ENCODE results near the gene ZNF568.

ZNF568 gene

DNA sequence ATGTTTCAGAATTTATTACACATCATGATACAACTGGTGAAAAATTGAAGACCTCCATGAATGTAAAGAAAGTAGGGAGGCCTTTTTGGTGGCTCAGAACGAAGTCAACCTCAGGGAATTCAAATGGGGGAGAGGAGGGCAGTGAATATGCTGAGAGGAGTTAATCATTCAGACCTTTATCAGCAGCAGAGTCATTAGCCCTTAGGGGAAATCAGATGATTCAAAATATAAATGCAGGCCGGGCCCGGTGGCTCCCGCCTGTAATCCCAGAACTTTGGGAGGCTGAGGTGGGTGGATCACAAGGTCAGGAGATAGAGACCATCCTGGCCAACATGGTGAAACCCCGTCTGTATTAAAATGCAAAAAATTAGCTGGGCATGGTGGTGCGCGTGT lies 81.7 kb downstream of the ZNF568 start:
- Histone ChIP-seq H3K9ac (ENCODE audit: low read depth in 1 of 2, low read length in 2 of 2) (no peak overlapping the region), H3K27me3 (ENCODE audit: control insufficient read depth in 1 of 2, insufficient read depth in 2 of 2, low read length in 2 of 2) (no peaks in the 10 kb centered on the region), H3K4me3 (ENCODE audit: low read depth in 1 of 2, low read length in 2 of 2) (no peak overlapping the region), H3K4me1 (ENCODE audit: control insufficient read depth in 1 of 2, insufficient read depth in 2 of 2, low read length in 2 of 2) (no peaks in the 10 kb centered on the region), H3K9me3 (ENCODE audit: control insufficient read depth in 1 of 2, low read length in 2 of 2) (peaks cover 31 to 40% of the 10 kb centered on the region in 2 donors), H3K27ac (ENCODE audit: low read depth, low read length) (no peak overlapping the region), H3K36me3 (ENCODE audit: control insufficient read depth in 1 of 2, insufficient read depth in 2 of 2, low read length in 2 of 2) (peaks cover 4 to 17% of the 10 kb centered on the region in 2 donors)

DNA sequence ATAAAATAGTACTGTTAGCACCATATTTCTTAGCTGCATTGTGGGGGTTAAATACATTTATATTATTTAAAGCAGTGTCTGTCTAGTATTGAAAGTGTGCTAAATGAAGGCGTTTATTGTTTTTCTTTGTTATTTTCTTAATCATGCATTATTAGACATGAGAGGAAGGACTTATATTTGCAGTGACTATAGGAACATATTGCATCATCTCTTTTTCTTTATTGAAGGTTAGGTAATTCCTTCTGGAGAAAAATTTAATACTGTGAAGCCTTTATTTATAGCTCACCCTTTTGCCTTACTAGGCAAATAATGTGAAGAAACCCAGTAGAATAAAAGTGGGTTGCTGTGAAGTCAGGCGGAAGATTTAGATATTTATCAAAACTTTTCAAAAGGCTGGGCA lies 83.2 kb downstream of the ZNF568 start:
- Histone ChIP-seq H3K9me3 (ENCODE audit: control insufficient read depth in 1 of 2, low read length in 2 of 2) (peaks cover 30 to 34% of the 10 kb centered on the region in 2 donors), H3K4me3 (ENCODE audit: low read depth in 1 of 2, low read length in 2 of 2) (no peak overlapping the region), H3K36me3 (ENCODE audit: control insufficient read depth in 1 of 2, insufficient read depth in 2 of 2, low read length in 2 of 2) (peaks cover 4 to 17% of the 10 kb centered on the region in 2 donors), H3K27me3 (ENCODE audit: control insufficient read depth in 1 of 2, insufficient read depth in 2 of 2, low read length in 2 of 2) (no peaks in the 10 kb centered on the region), H3K4me1 (ENCODE audit: control insufficient read depth in 1 of 2, insufficient read depth in 2 of 2, low read length in 2 of 2) (no peaks in the 10 kb centered on the region), H3K27ac (ENCODE audit: low read depth, low read length) (no peak overlapping the region), H3K9ac (ENCODE audit: low read depth in 1 of 2, low read length in 2 of 2) (no peak overlapping the region)

DNA sequence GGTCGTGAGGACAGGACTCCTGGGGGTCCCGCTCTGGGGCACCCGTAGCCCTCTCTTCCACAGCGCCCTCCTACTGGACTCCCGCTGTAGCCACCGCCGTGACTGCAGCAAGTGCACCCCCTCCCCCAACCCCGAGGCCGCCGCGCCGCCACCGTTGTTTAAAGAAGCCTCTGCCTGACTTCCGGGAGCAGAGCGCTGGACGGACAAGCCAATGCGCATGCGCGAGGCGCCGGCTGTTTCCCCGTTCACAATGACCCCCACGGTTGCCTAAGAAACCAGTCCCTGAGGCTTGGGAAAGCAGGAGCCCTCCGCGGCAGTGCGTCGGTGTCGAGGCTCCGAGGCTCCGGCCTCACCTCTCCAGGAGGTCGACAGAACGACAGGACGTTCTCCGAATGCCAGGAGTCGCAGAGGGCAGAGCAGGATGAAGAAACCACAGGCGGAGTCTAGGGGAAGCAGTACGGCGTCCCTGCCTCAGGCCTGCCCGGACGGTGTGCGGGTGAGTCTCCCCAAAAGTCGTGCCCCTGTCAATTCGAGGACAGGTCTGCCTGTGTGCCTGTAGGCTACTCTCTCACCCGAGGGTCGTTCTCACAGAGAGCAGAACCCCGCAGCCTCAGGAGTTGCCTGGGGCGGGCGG lies 91.6 kb downstream of the ZNF568 start:
- Histone ChIP-seq H3K27ac (ENCODE audit: low read depth, low read length) (no peak overlapping the region), H3K27me3 (ENCODE audit: control insufficient read depth in 1 of 2, insufficient read depth in 2 of 2, low read length in 2 of 2) (no peaks in the 10 kb centered on the region), H3K4me3 (ENCODE audit: low read depth in 1 of 2, low read length in 2 of 2) (peak overlapping the region in 1 of 2 donors; percentile 55), H3K36me3 (ENCODE audit: control insufficient read depth in 1 of 2, insufficient read depth in 2 of 2, low read length in 2 of 2) (no peaks in the 10 kb centered on the region), H3K4me1 (ENCODE audit: control insufficient read depth in 1 of 2, insufficient read depth in 2 of 2, low read length in 2 of 2) (no peaks in the 10 kb centered on the region), H3K9me3 (ENCODE audit: control insufficient read depth in 1 of 2, low read length in 2 of 2) (peaks cover 25 to 57% of the 10 kb centered on the region in 2 donors), H3K9ac (ENCODE audit: low read depth in 1 of 2, low read length in 2 of 2) (no peak overlapping the region)

DNA sequence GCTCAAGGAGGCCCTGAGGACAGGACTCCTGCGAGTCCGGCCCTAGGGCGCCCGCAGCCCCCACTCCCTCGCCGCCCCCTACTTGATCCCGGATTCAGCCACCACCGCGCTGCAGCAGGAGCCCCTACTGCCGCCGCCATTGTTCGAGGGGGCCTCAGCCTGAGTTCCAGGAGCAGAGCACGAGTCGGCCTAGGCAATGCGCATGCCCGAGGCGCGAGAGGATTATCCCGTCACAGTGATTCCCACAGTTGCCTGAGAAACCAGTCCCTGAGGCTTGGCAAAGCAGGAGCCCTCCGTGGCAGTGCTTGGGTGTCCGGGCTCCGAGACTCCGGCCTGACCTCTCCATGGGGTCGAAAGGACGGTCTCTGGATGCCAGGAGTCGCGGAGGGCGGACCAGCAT lies 93.7 kb downstream of the ZNF568 start:
- peaks cover 29 to 73% of the 10 kb centered on the region in 2 donors for H3K9me3 ChIP-seq (ENCODE audit: control insufficient read depth in 1 of 2, low read length in 2 of 2)
- no peak overlapping the region for H3K27ac ChIP-seq (ENCODE audit: low read depth, low read length)
- no peak overlapping the region for H3K4me3 ChIP-seq (ENCODE audit: low read depth in 1 of 2, low read length in 2 of 2)
- H3K4me1 ChIP-seq (ENCODE audit: control insufficient read depth in 1 of 2, insufficient read depth in 2 of 2, low read length in 2 of 2), result no peaks in the 10 kb centered on the region
- H3K36me3 ChIP-seq (ENCODE audit: control insufficient read depth in 1 of 2, insufficient read depth in 2 of 2, low read length in 2 of 2), result no peaks in the 10 kb centered on the region
- H3K9ac ChIP-seq (ENCODE audit: low read depth in 1 of 2, low read length in 2 of 2), result no peak overlapping the region
- no peaks in the 10 kb centered on the region for H3K27me3 ChIP-seq (ENCODE audit: control insufficient read depth in 1 of 2, insufficient read depth in 2 of 2, low read length in 2 of 2)

DNA sequence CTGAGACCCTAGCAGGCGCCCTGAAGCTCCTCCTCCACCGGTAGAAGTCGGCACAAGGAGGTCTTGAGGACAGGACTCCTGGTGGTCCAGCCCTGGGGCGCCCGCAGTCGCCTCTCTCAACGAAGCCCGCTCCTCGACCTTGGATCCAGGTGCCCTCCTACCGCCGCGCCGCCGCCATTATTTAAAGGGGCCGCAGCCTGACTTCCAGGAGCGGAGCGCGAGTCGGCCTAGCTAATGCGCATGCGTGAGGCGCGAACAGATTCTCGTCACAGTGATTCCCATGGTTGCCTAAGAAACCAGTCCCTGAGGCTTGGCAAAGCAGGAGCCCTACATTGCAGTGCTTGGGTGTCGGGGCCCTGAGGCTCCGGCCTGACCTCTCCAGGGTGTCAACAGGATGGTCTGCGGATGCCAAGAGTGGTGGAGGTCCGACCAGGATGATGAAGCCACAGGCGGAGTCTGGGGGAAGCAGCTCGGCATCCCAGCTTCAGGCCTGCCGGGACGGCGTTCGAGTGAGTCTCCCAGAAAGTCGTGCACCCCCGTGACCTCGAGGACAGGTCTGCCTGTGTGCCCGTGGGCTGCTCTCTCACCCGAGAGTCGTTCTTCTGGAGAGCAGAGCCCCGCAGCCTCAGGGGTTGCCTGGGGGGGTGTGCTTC lies 96.1 kb downstream of the ZNF568 start:
- peaks cover 33 to 92% of the 10 kb centered on the region in 2 donors for H3K9me3 ChIP-seq (ENCODE audit: control insufficient read depth in 1 of 2, low read length in 2 of 2)
- no peaks in the 10 kb centered on the region for H3K36me3 ChIP-seq (ENCODE audit: control insufficient read depth in 1 of 2, insufficient read depth in 2 of 2, low read length in 2 of 2)
- H3K4me1 ChIP-seq (ENCODE audit: control insufficient read depth in 1 of 2, insufficient read depth in 2 of 2, low read length in 2 of 2), result no peaks in the 10 kb centered on the region
- no peak overlapping the region for H3K4me3 ChIP-seq (ENCODE audit: low read depth in 1 of 2, low read length in 2 of 2)
- H3K9ac ChIP-seq (ENCODE audit: low read depth in 1 of 2, low read length in 2 of 2), result no peak overlapping the region
- no peaks in the 10 kb centered on the region for H3K27me3 ChIP-seq (ENCODE audit: control insufficient read depth in 1 of 2, insufficient read depth in 2 of 2, low read length in 2 of 2)
- H3K27ac ChIP-seq (ENCODE audit: low read depth, low read length), result no peak overlapping the region

DNA sequence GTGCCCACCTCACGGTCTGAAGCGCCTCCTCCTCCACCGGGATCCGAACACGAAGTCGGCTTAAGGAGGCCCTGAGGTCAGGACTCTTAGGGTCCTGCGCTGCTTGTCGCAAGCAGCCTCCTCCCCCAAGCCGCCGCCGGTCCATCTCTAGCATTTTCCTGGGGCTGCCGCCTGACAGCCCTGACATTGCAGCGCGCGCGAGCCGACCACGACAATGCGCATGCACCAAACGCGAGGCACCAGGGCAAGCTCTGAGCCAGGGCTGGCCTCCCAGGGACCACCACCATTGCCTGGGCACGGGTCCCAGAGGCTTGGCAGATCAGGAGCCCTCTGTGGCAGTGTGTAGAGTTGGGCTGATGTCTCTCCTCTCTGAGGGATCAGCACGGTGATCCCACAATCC lies 98.3 kb downstream of the ZNF568 start:
- Histone ChIP-seq H3K9me3 (ENCODE audit: control insufficient read depth in 1 of 2, low read length in 2 of 2) (peaks cover 33 to 82% of the 10 kb centered on the region in 2 donors), H3K27ac (ENCODE audit: low read depth, low read length) (no peak overlapping the region), H3K4me3 (ENCODE audit: low read depth in 1 of 2, low read length in 2 of 2) (no peak overlapping the region), H3K9ac (ENCODE audit: low read depth in 1 of 2, low read length in 2 of 2) (no peak overlapping the region), H3K27me3 (ENCODE audit: control insufficient read depth in 1 of 2, insufficient read depth in 2 of 2, low read length in 2 of 2) (no peaks in the 10 kb centered on the region), H3K36me3 (ENCODE audit: control insufficient read depth in 1 of 2, insufficient read depth in 2 of 2, low read length in 2 of 2) (no peaks in the 10 kb centered on the region), H3K4me1 (ENCODE audit: control insufficient read depth in 1 of 2, insufficient read depth in 2 of 2, low read length in 2 of 2) (no peaks in the 10 kb centered on the region)

DNA sequence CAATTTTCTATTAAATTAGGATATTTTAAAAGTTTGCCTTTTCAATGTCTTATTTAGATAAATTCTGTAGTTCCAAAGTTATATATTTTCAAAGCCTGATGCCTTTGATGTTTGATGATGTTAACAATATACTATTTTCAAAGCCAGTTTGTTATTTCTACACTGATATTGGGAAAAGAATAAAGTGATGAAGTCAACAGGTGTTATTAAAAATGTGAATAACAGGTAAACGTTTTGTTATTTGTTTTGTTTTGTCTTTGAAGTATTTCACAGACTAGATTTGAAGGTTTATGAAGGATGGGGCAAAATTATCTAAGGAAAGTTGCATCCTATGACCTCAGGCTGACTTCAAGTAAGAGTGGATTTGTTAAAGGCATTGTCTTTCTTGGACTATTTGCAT lies 129.0 kb downstream of the ZNF568 start:
- Histone ChIP-seq H3K27me3 (ENCODE audit: control insufficient read depth in 1 of 2, insufficient read depth in 2 of 2, low read length in 2 of 2) (no peaks in the 10 kb centered on the region), H3K4me3 (ENCODE audit: low read depth in 1 of 2, low read length in 2 of 2) (no peak overlapping the region), H3K4me1 (ENCODE audit: control insufficient read depth in 1 of 2, insufficient read depth in 2 of 2, low read length in 2 of 2) (no peaks in the 10 kb centered on the region), H3K27ac (ENCODE audit: low read depth, low read length) (no peak overlapping the region), H3K36me3 (ENCODE audit: control insufficient read depth in 1 of 2, insufficient read depth in 2 of 2, low read length in 2 of 2) (no peaks in the 10 kb centered on the region), H3K9me3 (ENCODE audit: control insufficient read depth in 1 of 2, low read length in 2 of 2) (peaks cover 17 to 20% of the 10 kb centered on the region in 2 donors), H3K9ac (ENCODE audit: low read depth in 1 of 2, low read length in 2 of 2) (no peak overlapping the region)
